Occipital lobe (tissue), 2 donors: ENCODE data around the gene TECPR2. TPM values are rescaled to one million over a fixed set of nuclear protein-coding genes. Genes with fewer than 3 reads are reported as not detected.

ENCODE experiments used
- DNase-seq: peaks from one replicate; lab custom pipeline; 2025; lab: John Stamatoyannopoulos, UW
- total RNA-seq: library from RNA; depleted of rRNA; stranded (reverse); fragments of >200 nt; gene quantifications from one replicate; pipeline ENCODE4 v1.2.3, GENCODE V29; 2014

The TECPR2 gene
- total RNA-seq, 1 donor from 2014 or later, result 15.9 TPM

- no peak for DNase-seq
Measured at GRCh38 chr14:102495491-102496330, 133.0 kb downstream of the TECPR2 start.

- DNase-seq, result no peak
Measured at GRCh38 chr14:102496331-102496691, 133.6 kb downstream of the TECPR2 start.

GRCh38 chr14:102496958-102497744 is 134.4 kb downstream of the TECPR2 start:
- no peak for DNase-seq

- DNase-seq, result no peak
Measured at GRCh38 chr14:102497998-102498677, 135.4 kb downstream of the TECPR2 start.

- no peak for DNase-seq
Measured at GRCh38 chr14:102498678-102499265, 136.0 kb downstream of the TECPR2 start.

- no peak for DNase-seq
Measured at GRCh38 chr14:102499401-102500157, 136.8 kb downstream of the TECPR2 start.

- no peak for DNase-seq
Measured at GRCh38 chr14:102500158-102500662, 137.5 kb downstream of the TECPR2 start.

GRCh38 chr14:102500713-102501112 is 138.0 kb downstream of the TECPR2 start:
- no peak for DNase-seq

GRCh38 chr14:102501751-102502315 is 139.1 kb downstream of the TECPR2 start:
- DNase-seq, result no peak

GRCh38 chr14:102502571-102502970 is 139.8 kb downstream of the TECPR2 start:
- DNase-seq, result no peak

- DNase-seq, result no peak
Measured at GRCh38 chr14:102503641-102504327, 141.0 kb downstream of the TECPR2 start.

- DNase-seq, result no peak
Measured at GRCh38 chr14:102504328-102504999, 141.7 kb downstream of the TECPR2 start.

GRCh38 chr14:102505000-102505619 is 142.4 kb downstream of the TECPR2 start:
- no peak for DNase-seq

GRCh38 chr14:102505775-102506625 is 143.3 kb downstream of the TECPR2 start:
- DNase-seq, result no peak

GRCh38 chr14:102506626-102506925 is 143.8 kb downstream of the TECPR2 start:
- DNase-seq, result no peak

- DNase-seq, result no peak
Measured at GRCh38 chr14:102507081-102507856, 144.5 kb downstream of the TECPR2 start.

GRCh38 chr14:102507857-102508312 is 145.1 kb downstream of the TECPR2 start:
- DNase-seq, result no peak
